ENCODE measurements around the gene DNAJC30.

Gene DNAJC30

DNA sequence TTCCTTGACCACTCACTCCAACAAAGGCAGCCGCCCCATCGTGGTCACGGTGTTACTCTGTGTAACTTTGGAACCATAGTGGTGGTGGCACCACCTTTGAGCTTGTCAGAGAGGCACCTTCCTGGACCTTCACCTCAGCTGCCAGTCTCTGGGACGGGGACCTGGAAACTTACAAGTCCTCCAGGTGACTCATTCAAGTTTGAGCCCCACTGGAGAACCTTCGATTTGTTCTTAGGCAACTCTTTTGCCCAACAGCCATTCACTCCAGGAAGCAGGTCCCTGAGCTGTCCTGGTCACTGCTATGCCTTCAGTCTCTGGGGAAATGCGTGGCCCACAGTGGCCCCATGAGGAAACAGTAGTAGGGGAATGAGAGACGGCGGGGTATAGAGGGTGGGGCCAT, 19.0 kb upstream of the DNAJC30 start:
- Histone ChIP-seq H3K4me3 (no peak overlapping the region), H3K27ac (no peak overlapping the region)
- TF ChIP-seq, protein P1, sequence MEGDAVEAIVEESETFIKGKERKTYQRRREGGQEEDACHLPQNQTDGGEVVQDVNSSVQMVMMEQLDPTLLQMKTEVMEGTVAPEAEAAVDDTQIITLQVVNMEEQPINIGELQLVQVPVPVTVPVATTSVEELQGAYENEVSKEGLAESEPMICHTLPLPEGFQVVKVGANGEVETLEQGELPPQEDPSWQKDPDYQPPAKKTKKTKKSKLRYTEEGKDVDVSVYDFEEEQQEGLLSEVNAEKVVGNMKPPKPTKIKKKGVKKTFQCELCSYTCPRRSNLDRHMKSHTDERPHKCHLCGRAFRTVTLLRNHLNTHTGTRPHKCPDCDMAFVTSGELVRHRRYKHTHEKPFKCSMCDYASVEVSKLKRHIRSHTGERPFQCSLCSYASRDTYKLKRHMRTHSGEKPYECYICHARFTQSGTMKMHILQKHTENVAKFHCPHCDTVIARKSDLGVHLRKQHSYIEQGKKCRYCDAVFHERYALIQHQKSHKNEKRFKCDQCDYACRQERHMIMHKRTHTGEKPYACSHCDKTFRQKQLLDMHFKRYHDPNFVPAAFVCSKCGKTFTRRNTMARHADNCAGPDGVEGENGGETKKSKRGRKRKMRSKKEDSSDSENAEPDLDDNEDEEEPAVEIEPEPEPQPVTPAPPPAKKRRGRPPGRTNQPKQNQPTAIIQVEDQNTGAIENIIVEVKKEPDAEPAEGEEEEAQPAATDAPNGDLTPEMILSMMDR (IDR thresholded peaks at IDR 0.05) = no peak
- no peak for DNase-seq (ENCODE audit: low spot score)

DNA sequence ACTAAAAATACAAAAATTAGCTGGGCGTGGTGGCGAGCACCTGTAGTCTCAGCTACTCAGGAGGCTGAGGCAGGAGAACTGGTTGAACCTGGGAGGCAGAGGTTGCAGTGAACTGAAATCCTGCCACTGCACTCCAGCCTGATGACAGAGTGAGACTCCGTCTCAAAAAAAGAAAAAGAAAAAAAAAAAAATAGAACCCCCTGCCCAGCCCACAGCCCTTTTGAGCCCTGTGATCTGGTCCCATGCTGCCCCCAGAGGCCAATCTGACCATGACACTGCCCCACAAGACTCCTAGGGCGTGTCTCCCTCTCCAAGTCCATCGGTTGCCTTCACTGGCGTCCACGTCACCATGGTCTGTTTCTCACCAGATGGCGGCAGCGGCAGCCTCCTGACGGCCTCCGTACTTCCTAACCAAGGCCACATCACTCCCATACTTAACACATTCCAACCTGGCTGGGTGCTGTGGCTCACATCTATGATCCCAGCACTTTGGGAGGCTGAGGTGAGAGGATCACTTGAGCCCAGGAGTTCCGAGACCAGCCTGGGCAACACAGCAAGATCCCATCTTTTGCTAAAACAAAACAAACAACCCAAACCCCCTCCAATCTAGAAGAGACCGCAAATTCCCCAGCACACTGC, 18.2 kb upstream of the DNAJC30 start:
- no peak overlapping the region for H3K27ac ChIP-seq
- no peak overlapping the region for H3K4me3 ChIP-seq
- DNase-seq (ENCODE audit: low spot score) = no peak
- TF ChIP-seq, protein P1 (IDR thresholded peaks at IDR 0.05) = peak; percentile 23

DNA sequence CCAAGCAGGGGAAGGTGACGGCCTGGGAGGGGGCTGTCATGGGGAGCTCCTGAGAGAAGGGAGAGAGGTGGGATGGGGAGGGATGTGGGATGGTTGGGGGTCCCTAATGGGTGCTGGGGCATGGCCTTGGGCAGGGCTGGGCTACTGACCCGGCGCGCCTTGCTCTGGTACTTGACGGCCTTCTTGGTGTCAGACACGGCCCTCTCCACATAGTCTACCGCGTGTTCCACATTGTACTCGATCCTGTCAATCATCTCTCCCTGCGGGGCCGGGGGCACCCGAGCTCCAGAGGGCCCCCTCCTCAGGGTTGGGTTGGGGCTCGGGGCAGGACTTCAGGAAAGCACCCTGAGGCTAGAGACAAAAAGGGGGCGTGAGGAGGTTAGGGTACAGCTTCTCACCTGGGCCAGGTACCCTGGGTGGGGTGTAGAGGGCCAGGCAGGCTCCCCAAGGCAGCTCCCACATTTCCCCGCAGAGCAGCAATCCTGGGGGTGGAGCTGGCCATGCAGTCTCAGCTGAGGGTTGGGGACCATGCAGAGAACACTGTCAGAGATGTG, 17.4 kb upstream of the DNAJC30 start:
- TF ChIP-seq, protein P1 (IDR thresholded peaks at IDR 0.05) = no peak

DNA sequence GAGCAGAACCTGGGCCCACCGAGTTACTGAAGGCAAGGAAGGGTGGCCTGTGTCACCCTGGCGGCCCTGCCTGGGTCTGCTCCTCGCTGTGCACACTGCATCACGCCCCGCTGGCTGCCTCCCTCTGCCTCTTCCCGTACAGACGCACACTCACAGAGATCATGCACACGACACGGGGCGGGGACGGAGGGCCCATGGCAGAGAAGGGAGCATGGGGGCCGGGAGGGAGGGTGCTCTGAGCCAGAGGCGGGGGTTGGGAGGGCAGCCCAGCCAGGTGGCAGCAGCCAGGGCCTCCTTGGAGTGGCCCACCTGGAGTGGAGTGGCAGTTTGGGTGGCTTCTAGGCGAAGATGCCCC, 16.8 kb upstream of the DNAJC30 start:
- no peak for DNase-seq (ENCODE audit: low spot score)

More for the DNA sequence above, 17.4 kb upstream of the DNAJC30 start:
- DNase-seq (ENCODE audit: low spot score) = no peak
- Histone ChIP-seq H3K27ac (no peak overlapping the region), H3K4me3 (no peak overlapping the region)

DNA sequence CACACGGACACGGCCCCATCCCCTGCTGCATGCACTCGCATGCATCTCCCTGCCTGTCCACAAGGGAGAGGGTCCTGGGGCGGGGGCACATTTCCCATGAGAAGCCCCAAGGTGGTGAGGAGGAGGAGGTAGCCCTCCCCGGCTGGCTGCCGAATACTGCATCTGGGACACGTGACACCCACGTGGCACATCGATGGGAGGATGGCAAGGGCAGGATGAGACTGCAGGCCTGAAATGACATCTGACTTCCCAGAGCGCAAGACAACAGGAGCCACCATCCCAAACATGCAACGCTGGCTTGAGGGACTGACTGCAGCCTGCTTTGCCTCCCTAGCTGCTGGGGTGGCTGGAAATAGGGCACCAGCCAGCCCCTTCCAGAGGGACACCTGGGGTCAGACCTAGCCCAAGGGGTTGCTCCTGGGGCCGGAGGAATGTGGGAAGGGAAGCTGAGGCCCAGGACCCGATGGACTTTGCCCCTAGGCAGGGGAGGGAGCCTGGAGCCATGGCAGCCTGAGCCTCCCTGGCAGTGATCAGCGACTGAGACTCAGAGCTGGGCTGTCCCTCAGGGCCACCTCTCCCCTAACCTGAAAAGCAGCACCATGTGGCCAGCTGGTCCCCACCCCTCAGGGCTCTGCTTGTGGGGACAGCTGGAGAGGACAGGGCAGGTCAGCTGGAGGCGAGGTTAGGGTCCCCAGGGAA, 16.3 kb upstream of the DNAJC30 start:
- no peak overlapping the region for H3K4me3 ChIP-seq
- DNase-seq (ENCODE audit: low spot score) = no peak

More for the DNA sequence above, 16.8 kb upstream of the DNAJC30 start:
- no peak overlapping the region for H3K4me3 ChIP-seq
- TF ChIP-seq, protein P1 (IDR thresholded peaks at IDR 0.05) = no peak
- no peak overlapping the region for H3K27ac ChIP-seq

DNA sequence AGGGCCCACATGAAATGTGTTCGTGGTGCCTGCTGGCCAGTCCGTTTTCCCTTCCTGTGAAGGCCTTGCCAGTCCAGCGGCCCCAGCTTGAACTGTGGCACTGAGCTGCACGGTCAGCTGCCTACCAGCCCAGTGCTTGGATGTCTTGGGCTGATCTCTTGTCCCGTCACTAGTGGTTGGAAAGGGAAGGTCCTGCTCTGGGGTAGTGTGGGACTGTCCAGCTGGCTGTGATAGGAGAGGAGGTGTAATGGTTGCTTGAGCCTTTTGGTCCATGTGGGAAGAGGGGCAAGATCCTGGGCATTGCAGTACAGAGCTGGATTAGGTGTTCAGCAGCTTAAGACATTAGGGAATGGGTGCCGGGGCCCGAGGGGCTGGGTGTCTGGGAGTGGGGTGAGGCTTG, 15.2 kb upstream of the DNAJC30 start:
- TF ChIP-seq, protein P1 (IDR thresholded peaks at IDR 0.05) = no peak
- no peak for DNase-seq (ENCODE audit: low spot score)
- H3K27ac ChIP-seq = no peak overlapping the region
- no peak overlapping the region for H3K4me3 ChIP-seq

More for the DNA sequence above, 16.3 kb upstream of the DNAJC30 start:
- H3K27ac ChIP-seq = no peak overlapping the region
- TF ChIP-seq, protein P1 (IDR thresholded peaks at IDR 0.05) = no peak

DNA sequence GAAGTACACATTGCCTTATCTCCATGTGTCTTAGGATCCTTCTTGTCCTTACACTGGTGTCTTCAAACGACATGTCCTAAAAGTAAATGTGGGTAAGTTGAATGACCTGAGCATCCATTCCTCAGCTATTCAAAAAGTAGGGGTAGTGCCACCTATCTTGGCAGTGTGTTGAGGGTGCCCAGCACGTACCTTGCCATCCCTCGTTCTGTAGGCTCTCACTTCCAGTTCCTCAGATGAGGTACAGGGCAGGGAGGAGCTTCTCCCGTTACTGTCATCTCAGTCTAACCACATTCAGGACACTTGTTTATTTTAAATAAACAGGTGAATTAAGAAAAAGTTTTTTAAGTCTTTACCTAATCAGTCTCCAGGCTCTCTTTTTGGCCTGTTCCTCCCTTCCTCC, 13.1 kb upstream of the DNAJC30 start:
- H3K4me3 ChIP-seq = no peak overlapping the region
- DNase-seq (ENCODE audit: low spot score) = no peak
- no peak overlapping the region for H3K27ac ChIP-seq
- TF ChIP-seq, protein P1 (IDR thresholded peaks at IDR 0.05) = no peak
